A549 (cell line): ENCODE results near the gene MSMP.

Experiments used
- CEBPB ChIP-seq, 2 experiments: fragments of >200 bp in 1 of 2; sonication (Bioruptor Twin) in 1 of 2; formaldehyde crosslinking in 1 of 2; IDR thresholded peaks; 2 replicates each; pipeline ENCODE4 v1.6.1; 2012 to 2016
- EP300 ChIP-seq, 2 experiments: fragments of >200 bp; sonication (Bioruptor Twin); formaldehyde crosslinking; IDR thresholded peaks; 2 replicates in 1 of 2; 3 replicates in 1 of 2; pipeline ENCODE4 v1.6.1; 2016 to 2017
- JUN ChIP-seq, 2 experiments: fragments of >200 bp; sonication (Bioruptor Twin); formaldehyde crosslinking; IDR thresholded peaks; 2 replicates in 1 of 2; 3 replicates in 1 of 2; pipeline ENCODE4 v1.6.1; 2016 to 2017
- MAX ChIP-seq: IDR thresholded peaks from 2 replicates; pipeline ENCODE4 v1.6.1; 2012
- RARB ChIP-seq: fragments of 250-450 bp; sonication (Bioruptor Pico); IDR thresholded peaks from 2 replicates; pipeline ENCODE4 v1.8.0; 2021; ENCODE audit warnings: mild to moderate bottlenecking, moderate library complexity
- TP53 ChIP-seq: fragments of 250-450 bp; sonication (Bioruptor Pico); IDR thresholded peaks from 2 replicates; pipeline ENCODE4 v1.5.0; 2021; ENCODE audit warnings: mild to moderate bottlenecking, moderate library complexity
- TF ChIP-seq, protein P1 (sequence below): fragments of >200 bp; sonication (Bioruptor Twin); formaldehyde crosslinking; IDR thresholded peaks from 3 replicates; pipeline ENCODE4 v1.5.1; 2016
- TF ChIP-seq, protein P2 (sequence below): fragments of 450-650 bp; IDR thresholded peaks from 2 replicates; pipeline ENCODE4 v1.6.1; 2014; ENCODE audit warnings: antibody characterized with exemption

GRCh38 chr9:35766997-35767396 is 12.9 kb upstream of the MSMP start:
- TF ChIP-seq, protein P1, sequence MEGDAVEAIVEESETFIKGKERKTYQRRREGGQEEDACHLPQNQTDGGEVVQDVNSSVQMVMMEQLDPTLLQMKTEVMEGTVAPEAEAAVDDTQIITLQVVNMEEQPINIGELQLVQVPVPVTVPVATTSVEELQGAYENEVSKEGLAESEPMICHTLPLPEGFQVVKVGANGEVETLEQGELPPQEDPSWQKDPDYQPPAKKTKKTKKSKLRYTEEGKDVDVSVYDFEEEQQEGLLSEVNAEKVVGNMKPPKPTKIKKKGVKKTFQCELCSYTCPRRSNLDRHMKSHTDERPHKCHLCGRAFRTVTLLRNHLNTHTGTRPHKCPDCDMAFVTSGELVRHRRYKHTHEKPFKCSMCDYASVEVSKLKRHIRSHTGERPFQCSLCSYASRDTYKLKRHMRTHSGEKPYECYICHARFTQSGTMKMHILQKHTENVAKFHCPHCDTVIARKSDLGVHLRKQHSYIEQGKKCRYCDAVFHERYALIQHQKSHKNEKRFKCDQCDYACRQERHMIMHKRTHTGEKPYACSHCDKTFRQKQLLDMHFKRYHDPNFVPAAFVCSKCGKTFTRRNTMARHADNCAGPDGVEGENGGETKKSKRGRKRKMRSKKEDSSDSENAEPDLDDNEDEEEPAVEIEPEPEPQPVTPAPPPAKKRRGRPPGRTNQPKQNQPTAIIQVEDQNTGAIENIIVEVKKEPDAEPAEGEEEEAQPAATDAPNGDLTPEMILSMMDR, result no peak
- TF ChIP-seq JUN (IDR thresholded peaks at IDR 0.05) (no peak), TP53 (CRISPR knock-in tag) (no peak), RARB (CRISPR knock-in tag) (no peak), CEBPB (IDR thresholded peaks at IDR 0.05) (no peak), MAX (no peak), EP300 (IDR thresholded peaks at IDR 0.05) (no peak)
- TF ChIP-seq, protein P2, sequence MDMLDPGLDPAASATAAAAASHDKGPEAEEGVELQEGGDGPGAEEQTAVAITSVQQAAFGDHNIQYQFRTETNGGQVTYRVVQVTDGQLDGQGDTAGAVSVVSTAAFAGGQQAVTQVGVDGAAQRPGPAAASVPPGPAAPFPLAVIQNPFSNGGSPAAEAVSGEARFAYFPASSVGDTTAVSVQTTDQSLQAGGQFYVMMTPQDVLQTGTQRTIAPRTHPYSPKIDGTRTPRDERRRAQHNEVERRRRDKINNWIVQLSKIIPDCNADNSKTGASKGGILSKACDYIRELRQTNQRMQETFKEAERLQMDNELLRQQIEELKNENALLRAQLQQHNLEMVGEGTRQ, result no peak
